GM18502 (cell line): ENCODE measurements around the gene LDLRAD2.
"Not testable (repeated sequence)": the region's sequence is repeated elsewhere in the genome, so short reads cannot be mapped to it uniquely, and the experiment has no call there.

Experiments used
- ATAC-seq: cut with Tn5 transposase; IDR thresholded peaks from one replicate; pipeline ENCODE4 v1.9.1; 2021; ENCODE audit warnings: mild to moderate bottlenecking; ENCODE audit not compliant: unreplicated experiment, poor library complexity

Gene LDLRAD2

GRCh38 chr1:21822349-21822748, 10.3 kb downstream of the LDLRAD2 start:
- no peak for ATAC-seq

GRCh38 chr1:21823206-21823979, 11.3 kb downstream of the LDLRAD2 start:
- ATAC-seq, result no peak

GRCh38 chr1:21823980-21824702, 12.1 kb downstream of the LDLRAD2 start:
- no peak for ATAC-seq

GRCh38 chr1:21824926-21825325, 12.9 kb downstream of the LDLRAD2 start:
- ATAC-seq, result no peak

GRCh38 chr1:21825393-21825792, 13.3 kb downstream of the LDLRAD2 start:
- no peak for ATAC-seq

GRCh38 chr1:21826694-21827093, 14.6 kb downstream of the LDLRAD2 start:
- not testable (repeated sequence) for ATAC-seq

- no peak for ATAC-seq
These were observed 15.1 kb downstream of the LDLRAD2 start for GRCh38 chr1:21827141-21827679.

- no peak for ATAC-seq
These were observed 16.0 kb downstream of the LDLRAD2 start for GRCh38 chr1:21828075-21828474.

- no peak for ATAC-seq
These were observed 16.6 kb downstream of the LDLRAD2 start for GRCh38 chr1:21828506-21829210.

- no peak for ATAC-seq
These were observed 17.2 kb downstream of the LDLRAD2 start for GRCh38 chr1:21829294-21829693.

GRCh38 chr1:21830792-21831453, 18.9 kb downstream of the LDLRAD2 start:
- no peak for ATAC-seq

GRCh38 chr1:21831454-21831970, 19.4 kb downstream of the LDLRAD2 start:
- ATAC-seq, result no peak

- ATAC-seq, result no peak
These were observed 21.4 kb downstream of the LDLRAD2 start for GRCh38 chr1:21833392-21833976.

- no peak for ATAC-seq
These were observed 22.0 kb downstream of the LDLRAD2 start for GRCh38 chr1:21834094-21834493.

GRCh38 chr1:21834666-21835065, 22.6 kb downstream of the LDLRAD2 start:
- ATAC-seq, result no peak

GRCh38 chr1:21836010-21836409, 23.9 kb downstream of the LDLRAD2 start:
- ATAC-seq, result no peak

GRCh38 chr1:21836729-21837128, 24.7 kb downstream of the LDLRAD2 start:
- no peak for ATAC-seq

GRCh38 chr1:21837476-21837875, 25.4 kb downstream of the LDLRAD2 start:
- no peak for ATAC-seq

- ATAC-seq, result no peak
These were observed 26.5 kb downstream of the LDLRAD2 start for GRCh38 chr1:21838359-21839157.
